Left forelimb (tissue), 1 donor: Measurements from ENCODE around the gene JMJD6.

Experiments
- DNase-seq: peaks from one replicate; pipeline ENCODE4 v3.0.0-alpha.2; 2018; ENCODE audit warnings: low spot score

Gene JMJD6

GRCh38 chr17:76697702-76698465 lies 28.5 kb downstream of the JMJD6 start:
- no peak for DNase-seq

GRCh38 chr17:76696763-76697701 lies 29.4 kb downstream of the JMJD6 start:
- no peak for DNase-seq

GRCh38 chr17:76695059-76695831 lies 31.2 kb downstream of the JMJD6 start:
- no peak for DNase-seq

DNA sequence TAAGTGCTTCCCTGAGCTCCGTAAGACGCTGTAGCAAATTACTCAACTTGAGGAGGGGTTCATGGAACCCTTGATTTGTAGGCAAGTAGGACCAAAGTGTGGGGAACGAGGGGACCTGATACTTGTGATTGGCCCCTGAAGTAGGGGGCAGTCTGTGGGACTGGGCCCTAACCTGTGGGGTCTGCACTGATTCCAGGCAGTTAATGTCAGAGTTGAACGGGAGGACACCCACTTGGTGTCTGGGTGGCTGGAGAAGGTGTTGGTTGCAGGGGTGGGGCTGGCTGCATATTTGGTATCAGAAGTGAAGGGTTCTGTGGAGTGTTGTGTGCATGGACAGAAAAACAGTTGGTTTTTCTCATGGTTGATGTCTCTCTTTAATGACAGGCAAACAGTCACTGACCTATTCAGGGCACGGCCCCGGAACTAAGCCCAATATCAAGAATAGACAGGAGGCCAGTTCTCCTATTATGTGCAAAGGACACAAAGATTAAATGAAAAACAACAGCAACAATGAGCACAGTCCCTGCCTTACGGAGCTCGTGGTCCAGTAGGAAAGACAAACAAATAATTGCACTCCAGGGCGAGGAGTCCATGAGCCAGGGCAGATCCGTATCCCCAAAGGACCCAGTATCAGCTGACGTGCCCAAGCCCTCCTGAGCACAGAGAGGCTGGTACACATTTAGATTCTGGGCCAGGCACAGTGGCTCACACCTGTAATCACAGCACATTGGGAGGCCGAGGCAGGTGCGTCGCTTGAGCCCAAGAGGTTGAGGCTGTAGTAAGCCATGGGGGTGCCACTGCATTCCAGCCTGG lies 34.8 kb downstream of the JMJD6 start:
- DNase-seq = no peak

- DNase-seq = no peak
Observed at GRCh38 chr17:76690596-76691280, 35.7 kb downstream of the JMJD6 start.

DNA sequence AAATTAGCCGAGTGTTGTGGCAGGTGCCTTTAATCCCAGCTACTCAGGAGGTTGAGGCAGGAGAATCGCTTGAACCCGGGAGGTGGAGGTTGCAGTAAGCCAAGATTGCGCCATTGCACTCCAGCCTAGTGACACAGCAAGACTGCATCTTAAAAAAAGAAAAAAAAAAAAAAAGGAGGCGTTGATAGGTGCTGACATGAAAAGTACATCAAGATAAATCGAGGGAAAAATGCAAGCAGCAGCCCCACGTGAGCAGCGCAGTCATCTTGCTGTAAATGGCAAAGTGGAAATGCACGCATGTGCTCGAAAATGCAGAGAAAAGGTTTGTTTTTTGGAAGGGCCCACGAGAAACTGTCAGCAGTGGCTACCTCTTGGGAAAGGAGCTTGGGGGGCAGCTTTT lies 36.5 kb downstream of the JMJD6 start:
- DNase-seq = no peak

GRCh38 chr17:76688165-76688622 lies 38.2 kb downstream of the JMJD6 start:
- DNase-seq = no peak

DNA sequence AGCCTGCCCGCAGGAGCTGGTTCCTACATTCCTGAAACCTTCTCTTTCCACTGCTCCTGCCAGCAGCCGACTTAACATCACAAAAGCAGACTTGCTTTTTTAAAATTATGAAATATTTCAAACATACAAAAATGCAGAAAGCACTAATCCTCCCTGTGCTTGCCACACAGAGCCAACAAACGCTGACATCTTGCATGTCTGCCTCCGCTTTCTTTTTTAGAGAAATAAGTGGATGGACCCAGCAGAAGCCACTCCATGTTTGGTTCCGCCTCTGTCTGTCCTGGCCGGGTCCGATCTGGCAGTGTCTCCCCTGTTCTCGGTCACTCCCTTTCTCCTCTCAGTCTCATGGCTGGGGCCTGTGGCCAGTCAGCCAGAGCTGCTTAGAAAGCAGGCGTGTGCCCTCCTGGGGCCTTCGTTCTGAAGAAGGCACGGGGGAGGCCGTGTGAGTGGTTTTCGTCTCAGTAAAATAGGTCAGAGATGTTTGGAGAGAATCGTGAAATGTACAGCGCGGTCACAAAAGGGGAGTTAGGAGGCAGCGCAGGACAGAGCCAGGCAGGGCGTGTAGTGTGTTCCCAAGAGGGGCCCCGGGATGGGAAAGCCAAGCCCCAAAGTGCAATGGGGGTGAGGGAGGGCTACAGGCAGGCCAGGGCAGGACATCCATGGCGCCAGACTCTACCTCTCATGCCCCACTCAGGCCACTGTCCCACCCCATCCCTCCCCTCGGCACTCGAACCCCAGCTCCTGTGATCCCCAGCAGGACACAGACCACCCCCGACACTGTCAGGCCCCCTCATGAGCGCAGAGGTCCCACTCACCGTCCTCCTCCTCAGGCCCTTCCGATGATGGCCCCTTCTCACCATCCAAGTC lies 38.9 kb downstream of the JMJD6 start:
- DNase-seq = no peak

- no peak for DNase-seq
Observed at GRCh38 chr17:76686538-76687297, 39.7 kb downstream of the JMJD6 start.

DNA sequence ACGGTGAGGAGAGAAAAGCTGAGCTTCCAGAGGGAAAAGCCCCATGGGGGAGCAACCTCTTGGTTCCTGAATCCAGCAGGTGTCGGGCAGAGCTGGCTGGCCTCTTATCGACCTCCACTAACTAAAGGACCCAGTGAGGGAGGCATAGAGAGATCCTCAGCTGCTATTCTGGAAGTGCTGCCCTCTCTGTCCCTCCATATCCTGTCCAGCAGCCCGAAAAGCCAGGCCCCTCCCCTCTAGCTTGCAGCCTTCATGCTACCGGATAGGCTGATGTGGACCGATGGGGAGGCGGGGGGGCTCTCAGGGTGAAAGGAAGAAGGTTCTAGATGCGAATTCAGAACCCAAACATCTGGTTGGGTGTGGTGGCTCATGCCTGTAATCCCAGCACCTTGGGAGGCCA lies 40.6 kb downstream of the JMJD6 start:
- DNase-seq = no peak

- DNase-seq = no peak
Observed at GRCh38 chr17:76685366-76685765, 41.0 kb downstream of the JMJD6 start.

DNA sequence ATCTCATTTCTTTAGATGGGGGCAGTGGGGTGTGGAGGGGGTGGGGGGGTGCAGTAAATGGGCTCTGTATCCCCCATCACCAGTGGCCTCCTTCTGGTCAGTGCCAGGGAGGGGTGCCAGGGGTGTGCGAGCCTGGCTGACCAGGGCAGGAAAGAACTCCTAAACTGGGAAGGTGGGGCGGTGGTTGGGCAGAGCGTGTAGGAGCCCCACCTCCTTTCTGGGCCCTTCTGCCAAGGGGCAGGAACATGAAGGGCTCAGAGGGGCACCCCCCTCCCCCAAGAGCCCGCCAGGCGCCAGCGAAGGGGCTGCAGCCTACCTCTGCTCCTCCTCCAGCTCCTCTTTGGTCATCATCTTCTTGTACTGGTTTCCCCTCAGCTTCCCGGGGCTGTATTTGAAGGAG lies 41.6 kb downstream of the JMJD6 start:
- DNase-seq = no peak

- DNase-seq = no peak
Observed at GRCh38 chr17:76683921-76684745, 42.3 kb downstream of the JMJD6 start.

- no peak for DNase-seq
Observed at GRCh38 chr17:76683011-76683755, 43.2 kb downstream of the JMJD6 start.

GRCh38 chr17:76682296-76682695 lies 44.1 kb downstream of the JMJD6 start:
- no peak for DNase-seq

GRCh38 chr17:76681222-76682137 lies 44.9 kb downstream of the JMJD6 start:
- no peak for DNase-seq
